K562 (cell line): ENCODE measurements around the gene DNMT1. TPM values are rescaled to one million over a fixed set of nuclear protein-coding genes. Genes with fewer than 3 reads are reported as not detected.

Experiments used
- ATAC-seq: fragments of 200-7000 bp; cut with Tn5 transposase; 3 replicates; pipeline ENCODE4 v1.9.1; 2020; ENCODE audit warnings: moderate library complexity
- BruUV-seq: library from RNA; stranded (reverse); fragments of 400-500 nt; replicated peaks from 2 replicates; lab custom pipeline; 2021; lab: Mats Ljungman, UMichigan
- CTCF ChIA-PET: fragments of 300-600 bp; formaldehyde crosslinking; extraction: SDS; loops from one replicate; lab custom pipeline; 2021; ENCODE audit warnings: low intra/inter-chr PET ratio; lab: Yijun Ruan, JAX
- POLR2A ChIA-PET: fragments of 300-600, 350-650 bp; sonication (Branson Sonifier 250); formaldehyde crosslinking; extraction: SDS; loops from one replicate; lab custom pipeline; 2021; ENCODE audit warnings: antibody characterized with exemption, inconsistent platforms; lab: Yijun Ruan, JAX
- DNase-seq, 4 experiments: peaks; one replicate each; pipeline versions ENCODE4 v3.0.0 to v3.0.0-alpha.2; 2011 to 2018; ENCODE audit warnings: low spot score in 3 of 4, mixed read lengths in 3 of 4; ENCODE audit errors: extremely low read depth in 1 of 4
- FAIRE-seq: peaks from 2 replicates; lab custom pipeline; 2011; peaks lifted over from hg19 to GRCh38; lab: Jason Lieb, UNC
- H2AFZ ChIP-seq: 2 replicates; pipeline ENCODE4 v1.6.0; 2011; ENCODE audit warnings: low read depth, low read length, control low read depth, inconsistent platforms
- H3K27ac ChIP-seq: fragments of 200-600 bp; 3 replicates; pipeline ENCODE4 v1.8.0; 2011; ENCODE audit warnings: low read depth, mild to moderate bottlenecking, control low read depth, inconsistent platforms, low read length, moderate library complexity, mixed read lengths; ENCODE audit errors: extremely low read depth
- H3K27me3 ChIP-seq, 2 experiments: fragments of 300-600 bp in 1 of 2; 2 replicates in 1 of 2; 3 replicates in 1 of 2; pipeline versions ENCODE4 v1.6.0 to v1.8.0; 2011; ENCODE audit warnings: inconsistent platforms in 2 of 2, low read length in 2 of 2, mild to moderate bottlenecking in 1 of 2, mixed read lengths in 1 of 2, moderate library complexity in 1 of 2; ENCODE audit not compliant: control insufficient read depth in 2 of 2, insufficient read depth in 2 of 2
- H3K36me3 ChIP-seq: fragments of 300-600 bp; 3 replicates; pipeline ENCODE4 v1.8.0; 2011; ENCODE audit warnings: mild to moderate bottlenecking, low read length, inconsistent platforms; ENCODE audit not compliant: control insufficient read depth, insufficient read depth
- H3K4me1 ChIP-seq, 2 experiments: fragments of 200-600 bp in 1 of 2; replicated peaks in 1 of 2; 2 replicates in 1 of 2; 3 replicates in 1 of 2; pipeline versions ENCODE4 v1.5.1 to v1.8.0; 2011; ENCODE audit warnings: inconsistent platforms in 2 of 2, low read length in 2 of 2, mild to moderate bottlenecking in 1 of 2, mixed read lengths in 1 of 2, moderate library complexity in 1 of 2; ENCODE audit not compliant: control insufficient read depth in 2 of 2, insufficient read depth in 2 of 2
- H3K4me2 ChIP-seq: 2 replicates; pipeline ENCODE4 v1.6.1; 2011; ENCODE audit warnings: low read length, control low read depth, inconsistent platforms, mixed read lengths; ENCODE audit not compliant: insufficient read depth
- H3K4me3 ChIP-seq: fragments of 200-600 bp; sonication (generic), shearing (Covaris generic); 2 replicates; pipeline ENCODE4 v1.5.1; 2016; ENCODE audit warnings: control low read depth, inconsistent platforms
- H3K79me2 ChIP-seq: fragments of 200-600 bp; 3 replicates; pipeline ENCODE4 v1.8.0; 2011; ENCODE audit warnings: low read length, inconsistent platforms; ENCODE audit not compliant: control insufficient read depth, insufficient read depth
- H3K9ac ChIP-seq, 2 experiments: 2 replicates each; pipeline versions ENCODE4 v1.6.0 to v1.6.1; 2011; ENCODE audit warnings: low read depth in 2 of 2, low read length in 2 of 2, control low read depth in 1 of 2, inconsistent platforms in 1 of 2, mild to moderate bottlenecking in 1 of 2, mixed read lengths in 1 of 2; ENCODE audit not compliant: insufficient read depth in 1 of 2
- H3K9me1 ChIP-seq: one replicate; pipeline ENCODE4 v1.6.0; 2011; ENCODE audit warnings: inconsistent platforms, mild to moderate bottlenecking, low read length, moderate library complexity; ENCODE audit not compliant: control insufficient read depth, insufficient read depth
- H3K9me3 ChIP-seq: replicated peaks from 2 replicates; pipeline ENCODE4 v1.5.1; 2011; ENCODE audit warnings: low read depth, low read length, inconsistent platforms; ENCODE audit not compliant: control insufficient read depth, insufficient read depth
- H4K20me1 ChIP-seq: replicated peaks from 2 replicates; pipeline ENCODE4 v1.6.1; 2011; ENCODE audit warnings: low read length, inconsistent platforms, mixed read lengths; ENCODE audit not compliant: control insufficient read depth, insufficient read depth
- C11orf30 ChIP-seq: fragments of 450-650 bp; IDR thresholded peaks from 2 replicates; pipeline ENCODE4 v1.6.1; 2016; ENCODE audit warnings: low read depth, mild to moderate bottlenecking
- CTCF ChIP-seq, 3 experiments: IDR thresholded peaks in 2 of 3; conservative IDR thresholded peaks in 1 of 3; 2 replicates each; pipeline ENCODE4 v1.5.1; 2011 to 2012; ENCODE audit warnings: low read length in 3 of 3, mild to moderate bottlenecking in 3 of 3, control low read depth in 2 of 3, improper control_type of control experiment in 1 of 3, inconsistent platforms in 1 of 3, low read depth in 1 of 3, mixed read lengths in 1 of 3, moderate library complexity in 1 of 3; ENCODE audit not compliant: insufficient read depth in 2 of 3
- MAFG ChIP-seq: fragments of 450-650 bp; conservative IDR thresholded peaks from 2 replicates; pipeline ENCODE4 v1.6.1; 2016; ENCODE audit warnings: missing genetic modification characterization, missing compliant biosample characterization
- MAFK ChIP-seq: IDR thresholded peaks from 2 replicates; pipeline ENCODE4 v1.6.1; 2011; ENCODE audit warnings: low read length, improper control_type of control experiment
- ZNF316 ChIP-seq: fragments of 450-650 bp; IDR thresholded peaks from 2 replicates; pipeline ENCODE4 v1.6.1; 2016
- WGBS: fragments of 100-300 bp; shearing (Covaris generic); methylation state at CpG from one replicate; pipeline ENCODE4 v1.1.6; 2016; ENCODE audit warnings: low coverage, mixed read lengths; ENCODE audit not compliant: insufficient coverage; ENCODE audit errors: missing lambda C conversion rate; 5-methylcytosine and 5-hydroxymethylcytosine counted together
- in situ Hi-C: fragments of 300-500 bp; cut with MboI; formaldehyde crosslinking; loops from 4 replicates; pipeline ENCODE4 v1.15.0; 2018; ENCODE audit warnings: inconsistent platforms, mixed read lengths
- intact Hi-C: fragments of 100-400 bp; cut with micrococcal nuclease; formaldehyde crosslinking; loops from 2 replicates; pipeline ENCODE4 v1.14.2; 2022
- polyA plus RNA-seq, 8 experiments: library from polyadenylated mRNA; depleted of rRNA in 4 of 8; stranded (reverse) in 5 of 8; unstranded in 3 of 8; fragments of >200 nt; fragmentation: Nextera tagmentation in 2 of 8; fragmentation: Illumina TruSeq in 1 of 8; extraction: Ambion mirVana in 2 of 8; extraction: Trizol in 1 of 8; gene quantifications; 2 replicates each; pipeline versions ENCODE4 v1.2.1 to v1.2.3, GENCODE V29; 2011 to 2014; ENCODE audit warnings: inconsistent platforms in 1 of 8, missing spikeins in 1 of 8
- total RNA-seq, 7 experiments: library from RNA; depleted of rRNA in 6 of 7; stranded (reverse); fragments of >200 nt in 6 of 7; fragmentation: Illumina TruSeq in 2 of 7; extraction: Trizol in 2 of 7; gene quantifications; 2 replicates each; pipeline versions ENCODE4 v1.2.1 to v1.2.3, GENCODE V29; 2011 to 2021; ENCODE audit warnings: low replicate concordance in 1 of 7

The DNMT1 gene
- total and polyA plus RNA-seq, 9 of the 15 experiments (the other 6 are each of a cell fraction or from before 2014, with no cell fraction given) = 80.1 to 271 (median 121) TPM

- Histone ChIP-seq H3K27me3 (no peaks in the 10 kb centered on the region), H3K27ac (peak overlapping the region; percentile 96), H3K4me3 (peak overlapping the region; percentile 77), H4K20me1 (no peaks in the 10 kb centered on the region; the same call in 1 of the 2 replicates), H3K79me2 (peaks cover 37% of the 10 kb centered on the region), H3K4me1 (peaks cover 33 to 65% of the 10 kb centered on the region in 2 experiments), H3K36me3 (peaks cover 48% of the 10 kb centered on the region), H3K9me3 (no peaks in the 10 kb centered on the region), H3K4me2 (peak overlapping the region; percentile 91), H3K9me1 (no peaks in the 10 kb centered on the region), H2AFZ (no peak overlapping the region), H3K9ac (peak overlapping the region; percentile 94 to 98)
- CTCF ChIA-PET = interaction anchor here (0.6 kb wide), 1 partner anchor 94 kb away, joined by 3 read pairs; no protein-coding TSS in a partner anchor
- POLR2A ChIA-PET = interaction anchor here (0.6 to 3.9 kb wide), 5 partner anchors 10 to 288 kb away, joined by 3 to 49 read pairs (median 5); partner anchors contain the start of gene EIF3G
- ATAC-seq (no peak), DNase-seq (peak in 1 of 4 experiments; percentile 35), FAIRE-seq (no peak)
- in situ Hi-C loops = no loop called here
- intact Hi-C loops = no loop called here
- no TSS peak for BruUV-seq
- TF ChIP-seq ZNF316 = peak; percentile 89
- TF ChIP-seq MAFG (tag) = peak; percentile 50
- no peak for TF ChIP-seq CTCF (IDR thresholded peaks at IDR 0.05 in 2 of 3, conservative IDR thresholded peaks at IDR 0.05 in 1 of 3; ENCODE audit: insufficient read depth in 2 of 3, low read depth in 1 of 3, low read length in 3 of 3)
- TF ChIP-seq C11orf30 = peak; percentile 73
- TF ChIP-seq MAFK = 0 out of 2 replicates have a peak, but pooled peaks have one; percentile 15
- WGBS = 13% methylated on average over 10 of the region's 10 CpGs
Measured at GRCh38 chr19:10107254-10107653, 87.5 kb downstream of the DNMT1 start.
